Renal cortex interstitium (tissue), 11 donors: ENCODE data around the gene IFNGR1. TPM values are rescaled to one million over a fixed set of nuclear protein-coding genes. Genes with fewer than 3 reads are reported as not detected.

Source experiments
- DNase-seq, 11 donors: peaks; one replicate each; pipeline ENCODE4 v3.0.0-alpha.2; 2013; ENCODE audit warnings: low read depth in 9 of 11, low spot score in 4 of 11; ENCODE audit errors: extremely low read depth in 1 of 11
- polyA plus RNA-seq, 3 donors: library from polyadenylated mRNA; unstranded; fragments of 120-200 nt; gene quantifications; one replicate each; pipeline ENCODE4 v1.2.1, GENCODE V29; 2013; ENCODE audit not compliant: insufficient read length in 3 of 3

Gene IFNGR1
- polyA plus RNA-seq, 3 donors, result 53.5 to 64.8 (median 58.0) TPM

DNA sequence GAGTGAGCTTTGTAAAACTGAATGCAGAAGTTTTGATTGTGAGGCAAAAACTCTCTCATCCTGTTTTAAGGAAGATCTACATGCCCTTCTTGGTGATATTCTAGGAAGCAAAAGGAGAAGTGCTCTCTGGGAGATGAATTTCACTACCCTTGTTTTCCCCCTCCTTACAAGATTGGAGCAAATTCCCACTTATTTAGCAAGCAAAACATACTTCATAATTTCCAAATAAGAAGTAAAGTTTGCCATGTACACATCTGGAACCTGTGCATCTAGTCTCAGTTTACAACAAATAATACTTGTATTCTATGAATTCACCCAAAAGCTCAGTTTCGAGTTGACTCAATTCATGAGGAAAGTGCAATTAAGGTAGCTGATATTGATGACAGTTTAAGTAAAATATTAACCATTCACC lies 27.6 kb upstream of the IFNGR1 start:
- no peak for DNase-seq

GRCh38 chr6:137246164-137246563 lies 27.0 kb upstream of the IFNGR1 start:
- DNase-seq, result no peak

DNA sequence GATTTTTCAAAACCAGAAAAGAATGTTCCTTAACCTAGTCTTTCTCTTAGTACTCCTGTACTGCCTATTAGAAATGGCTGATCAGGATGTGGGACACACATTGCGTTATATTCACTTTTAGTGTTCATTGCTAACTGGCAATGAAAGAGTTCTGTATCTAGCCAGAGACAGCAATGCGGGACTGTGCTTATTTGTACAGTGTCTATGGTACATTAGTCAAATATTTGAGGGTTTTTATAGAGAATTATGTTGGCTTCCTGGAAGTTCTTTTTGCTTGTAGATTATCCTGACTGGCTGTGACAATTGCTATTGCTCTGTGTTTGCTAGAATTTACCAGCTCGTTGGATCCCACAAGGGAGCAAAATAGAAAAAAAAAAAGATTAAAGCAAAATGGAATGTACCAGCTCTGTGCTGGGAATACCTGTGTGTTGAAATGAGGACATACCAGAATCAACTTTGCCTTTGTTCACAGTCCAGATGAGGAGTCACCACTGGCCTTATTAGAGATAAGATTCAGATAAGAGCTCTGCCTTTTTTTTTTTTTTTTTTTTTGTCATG lies 22.4 kb upstream of the IFNGR1 start:
- DNase-seq, result no peak

- DNase-seq, result no peak
These were observed 21.0 kb upstream of the IFNGR1 start for GRCh38 chr6:137240168-137240567.

DNA sequence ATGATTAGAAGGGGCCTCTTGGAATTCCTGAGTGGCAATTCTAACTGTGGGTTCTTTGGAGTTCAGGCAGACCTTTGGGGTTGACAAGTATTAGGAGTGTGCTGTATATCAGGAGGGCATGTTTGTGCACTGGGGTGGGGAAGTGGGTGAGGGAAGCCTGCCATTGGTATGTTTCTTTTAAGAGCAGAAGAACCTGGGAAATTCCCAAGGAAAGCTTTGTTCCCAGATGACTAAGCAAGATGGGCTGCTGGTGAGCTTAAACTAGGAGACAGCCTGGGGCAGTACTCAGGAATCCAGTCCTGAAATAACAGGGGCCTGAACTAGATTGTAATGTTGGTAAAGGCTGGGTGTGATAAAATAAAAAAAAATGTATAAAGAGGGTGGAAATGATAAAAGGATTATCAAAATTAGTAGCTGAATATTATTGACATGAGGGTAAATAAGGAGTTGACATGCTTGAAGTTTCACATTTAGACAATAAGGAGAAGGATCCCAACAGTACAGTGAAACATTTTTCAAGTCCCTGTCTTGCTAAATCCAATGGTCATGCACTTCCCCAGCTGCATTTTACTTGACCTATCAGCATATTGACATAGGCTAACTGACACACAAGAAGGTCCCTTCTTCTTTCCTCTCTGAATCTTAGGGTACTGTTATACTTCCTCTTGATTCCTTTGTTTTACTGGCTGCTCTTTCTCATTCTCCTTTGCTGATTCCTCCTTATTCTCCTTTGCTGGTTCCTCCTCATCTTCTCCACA lies 18.4 kb upstream of the IFNGR1 start:
- DNase-seq, result no peak

GRCh38 chr6:137236581-137237355 lies 17.6 kb upstream of the IFNGR1 start:
- DNase-seq, result no peak

DNA sequence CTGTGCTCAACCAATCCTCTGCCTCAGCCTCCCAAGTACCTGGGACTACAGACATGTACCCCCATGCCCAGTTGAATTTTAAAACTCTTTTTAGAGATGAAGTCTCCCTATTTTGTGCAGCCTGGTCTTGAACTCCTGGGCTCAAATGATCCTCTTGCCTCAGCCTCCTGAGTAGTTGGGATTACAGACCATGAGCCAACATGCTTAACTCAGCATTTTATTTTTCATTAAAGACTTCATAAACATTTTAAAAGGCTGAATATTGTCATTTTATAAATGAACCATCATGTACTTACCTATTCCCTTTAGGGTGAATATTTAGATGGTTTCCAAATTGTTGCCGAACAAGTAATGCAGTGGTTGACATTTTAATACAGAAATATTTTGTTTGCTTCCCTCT lies 16.5 kb upstream of the IFNGR1 start:
- no peak for DNase-seq

GRCh38 chr6:137233911-137234863 lies 15.0 kb upstream of the IFNGR1 start:
- DNase-seq, result no peak

DNA sequence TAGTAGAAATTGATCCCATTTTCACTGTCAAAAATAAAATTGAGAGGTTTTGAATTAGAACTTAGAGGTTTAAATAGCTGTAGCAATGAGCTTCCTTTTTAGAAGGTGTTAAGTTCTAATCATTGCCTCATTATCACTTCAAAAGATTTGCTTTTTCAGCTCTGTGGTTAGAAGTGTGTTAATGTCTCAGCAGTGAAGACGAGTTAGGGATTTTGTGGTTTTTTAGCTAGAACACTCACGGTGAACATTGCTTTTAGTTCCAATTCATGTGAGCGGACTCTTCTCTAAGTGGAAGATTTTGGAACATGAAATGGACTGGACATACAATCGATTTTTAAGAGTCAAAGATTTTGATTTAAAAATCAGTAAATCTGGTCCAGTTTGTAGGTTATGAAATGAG lies 12.7 kb upstream of the IFNGR1 start:
- DNase-seq, result no peak

DNA sequence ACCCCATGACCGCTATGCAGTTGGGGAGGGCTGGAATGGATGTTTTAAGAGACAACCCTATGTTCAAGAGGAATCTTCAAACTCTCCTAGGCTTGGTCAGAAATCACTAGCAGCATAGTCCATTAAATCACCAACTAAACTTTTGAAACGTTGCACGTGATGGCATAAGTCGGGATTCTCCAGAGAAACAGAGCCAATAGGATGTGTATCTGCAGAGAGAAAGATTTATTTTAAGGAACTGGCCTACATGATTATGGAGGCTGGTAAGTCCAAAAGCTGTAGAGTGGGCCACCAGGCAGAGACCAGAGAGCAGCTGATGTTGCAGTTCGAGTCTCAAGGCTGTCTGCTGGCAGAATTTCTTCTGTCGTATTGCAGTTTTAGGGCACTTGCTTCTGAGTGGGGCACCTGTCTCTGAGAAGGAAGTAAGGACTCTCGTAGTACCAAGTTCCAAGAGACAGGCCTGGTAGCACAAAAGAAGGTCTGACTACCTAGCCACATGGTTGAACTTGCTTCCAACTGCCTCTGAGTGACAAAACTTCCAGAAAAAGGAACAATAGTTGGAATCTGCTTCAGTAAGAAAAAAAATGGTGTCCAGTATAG lies 11.9 kb upstream of the IFNGR1 start:
- no peak for DNase-seq

- DNase-seq, result no peak
These were observed 11.4 kb upstream of the IFNGR1 start for GRCh38 chr6:137230547-137230946.

DNA sequence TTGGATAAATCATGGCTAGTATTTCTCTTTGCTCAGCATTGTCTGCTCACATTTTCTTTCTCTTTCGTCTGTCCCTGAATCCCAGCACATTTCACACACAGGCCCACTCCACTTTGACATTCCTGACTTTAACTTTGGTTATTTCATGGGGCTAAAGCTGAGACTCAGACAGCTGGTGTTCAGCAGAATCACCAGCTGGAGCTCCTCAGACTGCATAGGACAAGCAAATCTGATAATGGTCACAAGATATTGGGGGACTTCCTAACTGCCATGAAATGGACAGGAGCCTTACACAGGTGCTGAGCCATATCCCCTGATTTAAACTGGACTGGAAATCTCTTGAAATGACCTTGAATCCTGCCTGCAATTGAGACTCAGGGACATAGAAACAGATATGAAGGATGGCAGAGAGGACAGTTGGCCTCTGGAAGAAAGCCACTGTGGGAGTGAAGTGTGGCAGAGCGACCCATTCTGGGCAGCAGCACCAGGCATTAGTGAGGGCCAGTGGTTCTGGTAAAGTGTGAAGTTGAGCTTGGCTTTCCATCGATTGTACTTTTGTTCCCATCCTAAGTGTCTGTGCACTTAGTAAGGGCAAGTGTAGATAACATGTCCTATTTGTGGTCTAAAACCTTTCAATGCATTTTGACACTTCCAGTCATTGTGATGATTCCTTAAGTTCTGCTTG lies 10.0 kb upstream of the IFNGR1 start:
- no peak for DNase-seq

GRCh38 chr6:137227871-137228302 lies 8.7 kb upstream of the IFNGR1 start:
- DNase-seq, result no peak

- no peak for DNase-seq
These were observed 7.5 kb upstream of the IFNGR1 start for GRCh38 chr6:137226697-137227096.

DNA sequence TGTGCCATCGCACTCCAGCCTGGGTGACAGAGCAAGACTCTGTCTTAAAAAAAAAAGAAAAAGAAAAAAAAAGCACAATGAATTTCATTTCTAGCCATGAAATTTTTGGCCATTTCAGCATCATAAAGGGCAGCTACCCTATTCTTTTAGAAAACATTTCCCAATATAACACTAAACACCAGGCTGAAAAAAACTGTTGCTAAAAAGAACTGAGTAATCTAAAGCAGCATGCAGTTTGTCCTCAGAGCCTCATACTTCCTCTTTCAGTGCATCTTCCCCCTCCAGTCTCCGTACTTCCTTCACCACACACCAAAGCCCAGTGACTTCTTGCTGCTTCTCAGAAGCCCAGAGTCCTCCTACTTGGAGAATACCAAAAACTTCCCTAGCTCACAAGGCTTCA lies 5.6 kb upstream of the IFNGR1 start:
- no peak for DNase-seq

DNA sequence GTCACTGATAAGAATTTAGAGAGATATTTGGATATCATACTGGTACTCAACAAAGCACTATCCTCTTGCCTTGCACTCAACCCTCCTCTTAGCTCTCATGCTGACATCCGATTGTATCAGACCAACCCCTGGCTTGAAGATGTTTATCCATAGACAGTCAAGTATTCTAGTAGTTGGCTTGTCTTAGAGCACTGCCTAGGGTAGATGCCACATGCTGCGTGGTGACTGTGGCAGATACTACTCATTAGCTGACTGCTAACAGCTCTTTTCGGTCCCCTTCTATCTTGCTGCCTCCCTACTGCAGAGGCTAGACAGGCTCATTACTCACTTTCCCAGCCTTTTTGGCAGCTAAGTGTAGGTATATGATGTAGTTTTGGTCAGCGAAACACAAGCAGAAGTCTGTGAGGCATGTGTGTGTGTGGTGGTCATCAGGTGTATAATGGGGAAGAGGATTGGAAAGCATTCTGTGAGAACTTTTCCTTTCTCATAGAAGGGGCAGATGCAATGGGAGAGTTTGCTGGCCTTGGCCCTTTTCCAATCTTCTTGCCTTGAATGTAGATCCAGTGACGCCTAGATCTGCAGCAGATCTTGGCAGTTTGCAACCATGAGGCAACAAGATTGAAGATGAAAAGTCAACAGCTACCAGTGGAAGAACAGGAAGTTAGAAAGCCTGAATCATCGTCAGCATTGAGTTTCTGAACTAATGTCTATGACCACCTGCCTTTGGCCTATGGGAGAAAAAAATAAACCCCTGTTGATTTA lies 4.4 kb upstream of the IFNGR1 start:
- DNase-seq, result no peak

DNA sequence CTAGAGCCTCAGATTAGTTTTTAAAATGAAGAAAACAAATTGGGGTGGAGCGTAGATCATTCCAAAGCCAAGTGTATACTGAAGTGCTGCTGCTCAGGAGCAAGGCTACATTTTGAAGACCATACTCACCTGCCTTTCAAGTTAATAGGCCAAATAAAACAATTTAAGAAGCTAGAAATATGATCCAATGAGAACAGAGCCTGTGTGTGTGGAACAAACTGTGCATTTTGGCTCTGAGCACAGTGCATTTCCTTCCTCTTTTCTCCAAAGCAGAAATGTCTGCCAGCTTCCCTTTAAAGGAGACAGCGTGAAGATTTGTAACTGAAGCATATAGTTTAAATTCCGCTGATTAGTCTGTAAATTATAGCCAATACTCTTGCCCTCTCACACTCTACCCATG lies 3.2 kb upstream of the IFNGR1 start:
- peak in 3 of 11 donors; percentile 13 to 24 (median 20) for DNase-seq
